Neural progenitor cell (in vitro differentiated cells): ENCODE measurements around the gene LYSMD3. TPM values are rescaled to one million over a fixed set of nuclear protein-coding genes. Genes with fewer than 3 reads are reported as not detected.

Experiments used
- DNase-seq: peaks from one replicate; pipeline ENCODE4 v3.0.0-alpha.2; 2016; ENCODE audit warnings: low spot score
- H2AFZ ChIP-seq: fragments of 200-600 bp; sonication (generic); replicated peaks from 2 replicates; pipeline ENCODE4 v1.6.1; 2016; ENCODE audit warnings: antibody characterized with exemption
- H3F3A ChIP-seq: fragments of 200-600 bp; sonication (generic); 2 replicates; pipeline ENCODE4 v1.6.1; 2016; ENCODE audit warnings: antibody characterized with exemption, low read depth
- H3K27ac ChIP-seq: fragments of 200-600 bp; sonication (generic); 2 replicates; pipeline ENCODE4 v1.5.1; 2016; ENCODE audit warnings: mild to moderate bottlenecking
- H3K27me3 ChIP-seq: fragments of 200-600 bp; sonication (generic); 2 replicates; pipeline ENCODE4 v1.6.1; 2016; ENCODE audit warnings: mild to moderate bottlenecking, moderate library complexity
- H3K36me3 ChIP-seq: fragments of 200-600 bp; sonication (generic); 2 replicates; pipeline ENCODE4 v1.5.1; 2016
- H3K4me1 ChIP-seq: fragments of 200-600 bp; sonication (generic); 2 replicates; pipeline ENCODE4 v1.6.1; 2016; ENCODE audit warnings: mixed run types
- H3K4me2 ChIP-seq: fragments of 200-600 bp; sonication (generic); 2 replicates; pipeline ENCODE4 v1.6.1; 2016
- H3K4me3 ChIP-seq: fragments of 200-600 bp; sonication (generic); 2 replicates; pipeline ENCODE4 v1.5.1; 2016
- H3K79me2 ChIP-seq: fragments of 200-600 bp; sonication (generic); 2 replicates; pipeline ENCODE4 v1.6.1; 2016; ENCODE audit warnings: low read depth
- H3K9ac ChIP-seq: fragments of 200-600 bp; sonication (generic); 2 replicates; pipeline ENCODE4 v1.6.1; 2016
- H3K9me3 ChIP-seq: fragments of 200-600 bp; sonication (generic); 2 replicates; pipeline ENCODE4 v1.5.1; 2016; ENCODE audit warnings: low read depth
- H4K20me1 ChIP-seq: fragments of 200-600 bp; sonication (generic); 2 replicates; pipeline ENCODE4 v1.6.1; 2016; ENCODE audit warnings: low read depth
- H3K27ac Mint-ChIP-seq: 3 replicates; pipeline ENCODE4 v1.8.0; 2021; ENCODE audit warnings: mixed read lengths
- H3K27me3 Mint-ChIP-seq: 2 replicates; pipeline ENCODE4 v1.8.0; 2022; ENCODE audit warnings: low read depth, mild to moderate bottlenecking, inconsistent platforms, moderate library complexity, mixed read lengths; ENCODE audit not compliant: insufficient read depth
- H3K36me3 Mint-ChIP-seq: 3 replicates; pipeline ENCODE4 v1.8.0; 2021; ENCODE audit warnings: mixed read lengths
- H3K4me1 Mint-ChIP-seq: 3 replicates; pipeline ENCODE4 v1.8.0; 2021; ENCODE audit warnings: mixed read lengths
- H3K4me3 Mint-ChIP-seq: 3 replicates; pipeline ENCODE4 v1.8.0; 2021; ENCODE audit warnings: mild to moderate bottlenecking, moderate library complexity, mixed read lengths
- H3K9me3 Mint-ChIP-seq: 3 replicates; pipeline ENCODE4 v1.8.0; 2020; ENCODE audit warnings: mixed read lengths
- CTCF ChIP-seq: fragments of 200-600 bp; sonication (generic); IDR thresholded peaks from 2 replicates; pipeline ENCODE4 v1.5.1; 2017; ENCODE audit warnings: antibody characterized with exemption, mild to moderate bottlenecking
- EZH2 ChIP-seq: fragments of 200-600 bp; sonication (generic); IDR thresholded peaks from 2 replicates; pipeline ENCODE4 v1.6.1; 2017; ENCODE audit warnings: antibody characterized with exemption, mild to moderate bottlenecking, moderate library complexity
- EZH2phosphoT487 ChIP-seq: fragments of 200-600 bp; sonication (generic); IDR thresholded peaks from 2 replicates; pipeline ENCODE4 v1.6.1; 2017; ENCODE audit warnings: antibody characterized with exemption
- total RNA-seq: library from RNA; depleted of rRNA; stranded (reverse); fragments of >200 nt; gene quantifications from 2 replicates; pipeline ENCODE4 v1.2.3, GENCODE V29; 2015; ENCODE audit warnings: low replicate concordance

The LYSMD3 gene
- total RNA-seq, 1 donor from 2014 or later, result 16.3 TPM

GRCh38 chr5:90484540-90484939 lies 44.8 kb downstream of the LYSMD3 start:
- H4K20me1 ChIP-seq, result no peaks in the 10 kb centered on the region
- H3K9me3 ChIP-seq, result no peaks in the 10 kb centered on the region
- Mint-ChIP-seq H3K4me3 (no peak overlapping the region), H3K36me3 (peaks cover 9% of the 10 kb centered on the region), H3K27ac (no peak overlapping the region), H3K9me3 (no peaks in the 10 kb centered on the region), H3K27me3 (peaks cover 4% of the 10 kb centered on the region), H3K4me1 (peaks cover 4% of the 10 kb centered on the region)
- H3K4me2 ChIP-seq, result no peak overlapping the region
- no peaks in the 10 kb centered on the region for H3K79me2 ChIP-seq
- H3K36me3 ChIP-seq, result no peaks in the 10 kb centered on the region
- no peak for TF ChIP-seq EZH2
- TF ChIP-seq CTCF, result no peak
- no peak overlapping the region for H3K4me3 ChIP-seq
- no peak overlapping the region for H3K9ac ChIP-seq
- no peak for DNase-seq
- H2AFZ ChIP-seq, result no peak overlapping the region
- H3K4me1 ChIP-seq, result no peaks in the 10 kb centered on the region
- H3K27me3 ChIP-seq, result no peaks in the 10 kb centered on the region
- no peaks in the 10 kb centered on the region for H3F3A ChIP-seq
- no peak overlapping the region for H3K27ac ChIP-seq

GRCh38 chr5:90483206-90483605 lies 46.2 kb downstream of the LYSMD3 start:
- no peak overlapping the region for H3K4me3 Mint-ChIP-seq
- DNase-seq, result no peak
- H3K4me1 Mint-ChIP-seq, result peaks cover 4% of the 10 kb centered on the region

GRCh38 chr5:90480699-90481098 lies 48.7 kb downstream of the LYSMD3 start:
- peaks cover 21% of the 10 kb centered on the region for H3K4me1 Mint-ChIP-seq
- Histone ChIP-seq H3F3A (peaks cover 25% of the 10 kb centered on the region), H3K9me3 (no peaks in the 10 kb centered on the region), H3K4me1 (peaks cover 15% of the 10 kb centered on the region), H3K79me2 (no peaks in the 10 kb centered on the region), H2AFZ (no peak overlapping the region), H3K27ac (no peak overlapping the region), H3K27me3 (peaks cover 7% of the 10 kb centered on the region), H3K36me3 (no peaks in the 10 kb centered on the region), H3K4me2 (no peak overlapping the region), H3K9ac (no peak overlapping the region), H4K20me1 (no peaks in the 10 kb centered on the region), H3K4me3 (no peak overlapping the region)
- peaks cover 5% of the 10 kb centered on the region for H3K27me3 Mint-ChIP-seq
- no peak overlapping the region for H3K4me3 Mint-ChIP-seq
- no peak for DNase-seq
- no peaks in the 10 kb centered on the region for H3K9me3 Mint-ChIP-seq
- H3K36me3 Mint-ChIP-seq, result peaks cover 4% of the 10 kb centered on the region
- TF ChIP-seq EZH2phosphoT487, result no peak
- no peak for TF ChIP-seq CTCF
- TF ChIP-seq EZH2, result no peak
- H3K27ac Mint-ChIP-seq, result no peak overlapping the region

More at GRCh38 chr5:90483206-90483605, 46.2 kb downstream of the LYSMD3 start:
- Histone ChIP-seq H2AFZ (no peak overlapping the region), H3K9ac (no peak overlapping the region), H3K36me3 (no peaks in the 10 kb centered on the region), H3K4me1 (no peaks in the 10 kb centered on the region), H3K79me2 (no peaks in the 10 kb centered on the region), H3F3A (no peaks in the 10 kb centered on the region), H3K27me3 (no peaks in the 10 kb centered on the region), H3K27ac (no peak overlapping the region), H3K4me2 (no peak overlapping the region), H3K4me3 (no peak overlapping the region), H4K20me1 (no peaks in the 10 kb centered on the region), H3K9me3 (no peaks in the 10 kb centered on the region)
- Mint-ChIP-seq H3K27me3 (peaks cover 3% of the 10 kb centered on the region), H3K27ac (no peak overlapping the region), H3K9me3 (no peaks in the 10 kb centered on the region), H3K36me3 (peaks cover 9% of the 10 kb centered on the region)
- TF ChIP-seq EZH2 (no peak), EZH2phosphoT487 (no peak), CTCF (no peak)
